GM19043 (cell line): ENCODE measurements around the gene GAPDH.
"Not testable (repeated sequence)": the region's sequence is repeated elsewhere in the genome, so short reads cannot be mapped to it uniquely, and the experiment has no call there.

ENCODE experiments used
- ATAC-seq: cut with Tn5 transposase; IDR thresholded peaks from one replicate; pipeline ENCODE4 v1.9.1; 2021; ENCODE audit warnings: low read depth; ENCODE audit not compliant: unreplicated experiment

Gene GAPDH

GRCh38 chr12:6528539-6529235, 5.6 kb upstream of the GAPDH start:
- no peak for ATAC-seq

- no peak for ATAC-seq
Measured at GRCh38 chr12:6529291-6529737, 5.0 kb upstream of the GAPDH start.

- no peak for ATAC-seq
Measured at GRCh38 chr12:6530576-6531260, 3.6 kb upstream of the GAPDH start.

GRCh38 chr12:6532051-6532926, 2.0 kb upstream of the GAPDH start:
- ATAC-seq: no peak

GRCh38 chr12:6532927-6533652, 1.2 kb upstream of the GAPDH start:
- peak; percentile 12 for ATAC-seq

GRCh38 chr12:6533653-6533922, 729 bp upstream of the GAPDH start:
- ATAC-seq: peak; percentile 2

GRCh38 chr12:6534695-6534944, 303 bp downstream of the GAPDH start:
- no peak for ATAC-seq

GRCh38 chr12:6534945-6535696, 804 bp downstream of the GAPDH start:
- ATAC-seq: no peak

GRCh38 chr12:6535697-6535946, 1.3 kb downstream of the GAPDH start:
- ATAC-seq: no peak

- ATAC-seq: no peak
Measured at GRCh38 chr12:6535960-6536847, 1.9 kb downstream of the GAPDH start.

- ATAC-seq: no peak
Measured at GRCh38 chr12:6536894-6537579, 2.7 kb downstream of the GAPDH start.

- not testable (repeated sequence) for ATAC-seq
Measured at GRCh38 chr12:6537580-6538419, 3.5 kb downstream of the GAPDH start.

GRCh38 chr12:6538420-6539313, 4.3 kb downstream of the GAPDH start:
- no peak for ATAC-seq

GRCh38 chr12:6539314-6539682, 5.0 kb downstream of the GAPDH start:
- no peak for ATAC-seq

GRCh38 chr12:6539707-6540134, 5.4 kb downstream of the GAPDH start:
- no peak for ATAC-seq

GRCh38 chr12:6540181-6540877, 6.0 kb downstream of the GAPDH start:
- peak; percentile 41 for ATAC-seq
